RPMI8226 (cell line): ENCODE data around the gene GBE1.
"Not testable (repeated sequence)": the region's sequence is repeated elsewhere in the genome, so short reads cannot be mapped to it uniquely, and the experiment has no call there.

Source experiments
- DNase-seq: peaks from one replicate; pipeline ENCODE4 v3.0.0-alpha.2; 2015

Gene GBE1

GRCh38 chr3:81760924-81761903 is at the start of gene GBE1:
Gene GBE1 (minus strand): TSS chr3:81761645. CDS start chr3:81761517, 128 bp downstream.
- peak; percentile 94 for DNase-seq

- DNase-seq, result no peak
These were observed 47.5 kb upstream of the GBE1 start for GRCh38 chr3:81808900-81809299.

- no peak for DNase-seq
These were observed 38.0 kb upstream of the GBE1 start for GRCh38 chr3:81799403-81799802.

GRCh38 chr3:81793410-81793809 is 32.0 kb upstream of the GBE1 start:
- no peak for DNase-seq

GRCh38 chr3:81790117-81790516 is 28.7 kb upstream of the GBE1 start:
- DNase-seq, result no peak

GRCh38 chr3:81789691-81790090 is 28.2 kb upstream of the GBE1 start:
- peak; percentile 73 for DNase-seq

GRCh38 chr3:81788610-81789009 is 27.2 kb upstream of the GBE1 start:
- peak; percentile 43 for DNase-seq

GRCh38 chr3:81788044-81788443 is 26.6 kb upstream of the GBE1 start:
- no peak for DNase-seq

GRCh38 chr3:81782585-81782984 is 21.1 kb upstream of the GBE1 start:
- DNase-seq, result no peak

GRCh38 chr3:81778678-81779182 is 17.3 kb upstream of the GBE1 start:
- DNase-seq, result peak; percentile 38

GRCh38 chr3:81776643-81777042 is 15.2 kb upstream of the GBE1 start:
- DNase-seq, result no peak

GRCh38 chr3:81770710-81771109 is 9.3 kb upstream of the GBE1 start:
- no peak for DNase-seq

GRCh38 chr3:81769299-81769698 is 7.9 kb upstream of the GBE1 start:
- no peak for DNase-seq

GRCh38 chr3:81767250-81767859 is 5.9 kb upstream of the GBE1 start:
- not testable (repeated sequence) for DNase-seq

- no peak for DNase-seq
These were observed 4.0 kb upstream of the GBE1 start for GRCh38 chr3:81765400-81765799.

- no peak for DNase-seq
These were observed 3.2 kb upstream of the GBE1 start for GRCh38 chr3:81764665-81765064.

- no peak for DNase-seq
These were observed 2.6 kb upstream of the GBE1 start for GRCh38 chr3:81764002-81764401.

- DNase-seq, result no peak
These were observed 1.6 kb upstream of the GBE1 start for GRCh38 chr3:81763001-81763400.

GRCh38 chr3:81761904-81762580 is 597 bp upstream of the GBE1 start:
- no peak for DNase-seq

- peak; percentile 20 for DNase-seq
These were observed 1.2 kb downstream of the GBE1 start for GRCh38 chr3:81760215-81760614.

GRCh38 chr3:81758771-81759170 is 2.7 kb downstream of the GBE1 start:
- DNase-seq, result not testable (repeated sequence)

- DNase-seq, result no peak
These were observed 3.2 kb downstream of the GBE1 start for GRCh38 chr3:81758275-81758674.

- DNase-seq, result no peak
These were observed 7.9 kb downstream of the GBE1 start for GRCh38 chr3:81753416-81754027.
